Colonic mucosa (tissue), 4 donors: ENCODE results near the gene ASTN1. TPM values are rescaled to one million over a fixed set of nuclear protein-coding genes. Genes with fewer than 3 reads are reported as not detected.

ENCODE experiments used
- DNase-seq: peaks from one replicate; pipeline ENCODE4 v3.0.0-alpha.2; 2020
- H3K27ac ChIP-seq: fragments of 200-600 bp; one replicate; pipeline ENCODE4 v1.8.0; 2021
- H3K27me3 ChIP-seq: fragments of 200-600 bp; one replicate; pipeline ENCODE4 v1.8.0; 2021
- H3K36me3 ChIP-seq: fragments of 200-600 bp; one replicate; pipeline ENCODE4 v1.8.0; 2021
- H3K4me1 ChIP-seq: fragments of 200-600 bp; one replicate; pipeline ENCODE4 v1.8.0; 2021; ENCODE audit warnings: mild to moderate bottlenecking
- H3K4me3 ChIP-seq: fragments of 200-600 bp; one replicate; pipeline ENCODE4 v1.8.0; 2021
- H3K9ac ChIP-seq, 2 donors: one replicate each; pipeline ENCODE4 v1.7.0; 2013; ENCODE audit warnings: control low read depth in 2 of 2, low read depth in 2 of 2, low read length in 2 of 2
- H3K9me3 ChIP-seq: fragments of 200-600 bp; one replicate; pipeline ENCODE4 v1.8.0; 2021
- CTCF ChIP-seq: fragments of 200-600 bp; IDR thresholded peaks from one replicate; pipeline ENCODE4 v1.8.0; 2022; ENCODE audit warnings: antibody characterized with exemption, mild to moderate bottlenecking
- intact Hi-C: fragments of 100-400 bp; cut with DNase I; formaldehyde crosslinking; loops from one replicate; pipeline ENCODE4 v1.14.1; 2022
- total RNA-seq, 2 donors: library from RNA; stranded (reverse); fragmentation: NEBNext Ultra II Directional in 1 of 2; extraction: Animal tissue kit (Norgen Biotek cat#: 25700) in 1 of 2; gene quantifications; one replicate each; pipeline ENCODE4 v1.2.1, GENCODE V29; 2021
- donor health status: healthy.
- donor health status: DM: no; HTN: no; CAD: no.
- donor health status: DM: no; HTN: no; CAD: no.

ASTN1 gene
- total RNA-seq, 2 donors from 2014 or later, result 0.15 to 0.42 TPM

GRCh38 chr1:176866011-176866714 is 298.3 kb downstream of the ASTN1 start:
- Histone ChIP-seq H3K9ac (no peak overlapping the region), H3K4me3 (no peak overlapping the region), H3K4me1 (no peaks in the 10 kb centered on the region), H3K9me3 (no peaks in the 10 kb centered on the region), H3K36me3 (no peaks in the 10 kb centered on the region), H3K27ac (no peak overlapping the region), H3K27me3 (no peaks in the 10 kb centered on the region)
- TF ChIP-seq CTCF, result no peak
- DNase-seq, result no peak
- intact Hi-C loops, result no loop called here

- no peak for DNase-seq
- Histone ChIP-seq H3K36me3 (no peaks in the 10 kb centered on the region), H3K4me3 (no peak overlapping the region), H3K27ac (no peak overlapping the region), H3K9ac (no peak overlapping the region), H3K4me1 (no peaks in the 10 kb centered on the region), H3K27me3 (no peaks in the 10 kb centered on the region), H3K9me3 (no peaks in the 10 kb centered on the region)
- no peak for TF ChIP-seq CTCF
- intact Hi-C loops, result no loop called here
Observed at GRCh38 chr1:176864211-176864610, 300.3 kb downstream of the ASTN1 start.

- H3K36me3 ChIP-seq, result no peaks in the 10 kb centered on the region
- intact Hi-C loops, result no loop called here
- TF ChIP-seq CTCF, result no peak
- H3K4me3 ChIP-seq, result no peak overlapping the region
- no peaks in the 10 kb centered on the region for H3K4me1 ChIP-seq
- no peak for DNase-seq
- no peak overlapping the region for H3K9ac ChIP-seq
- H3K27me3 ChIP-seq, result no peaks in the 10 kb centered on the region
- no peaks in the 10 kb centered on the region for H3K9me3 ChIP-seq
- no peak overlapping the region for H3K27ac ChIP-seq
Observed at GRCh38 chr1:176863613-176864012, 300.9 kb downstream of the ASTN1 start.

- Histone ChIP-seq H3K9ac (no peak overlapping the region), H3K36me3 (no peaks in the 10 kb centered on the region), H3K27ac (no peak overlapping the region), H3K4me3 (no peak overlapping the region), H3K27me3 (no peaks in the 10 kb centered on the region), H3K4me1 (no peaks in the 10 kb centered on the region), H3K9me3 (no peaks in the 10 kb centered on the region)
- TF ChIP-seq CTCF, result no peak
- no peak for DNase-seq
- intact Hi-C loops, result no loop called here
Observed at GRCh38 chr1:176858433-176858916, 306.0 kb downstream of the ASTN1 start.

GRCh38 chr1:176857632-176858031 is 306.9 kb downstream of the ASTN1 start:
- TF ChIP-seq CTCF, result no peak
- Histone ChIP-seq H3K9ac (no peak overlapping the region), H3K27ac (no peak overlapping the region), H3K9me3 (no peaks in the 10 kb centered on the region), H3K4me3 (no peak overlapping the region), H3K4me1 (no peaks in the 10 kb centered on the region), H3K27me3 (no peaks in the 10 kb centered on the region), H3K36me3 (no peaks in the 10 kb centered on the region)
- intact Hi-C loops, result no loop called here
- no peak for DNase-seq
